Aorta (tissue), 5 donors: ENCODE results near the gene SHANK2. TPM values are rescaled to one million over a fixed set of nuclear protein-coding genes. Genes with fewer than 3 reads are reported as not detected.

Experiments used
- ATAC-seq: fragments of 200-7000 bp; cut with Tn5 transposase; one replicate; pipeline ENCODE4 v1.9.1; 2022; ENCODE audit warnings: moderate library complexity; ENCODE audit not compliant: low FRiP score
- DNase-seq, 2 donors: peaks; one replicate each; pipeline ENCODE4 v3.0.0-alpha.2; 2020
- H3K27ac ChIP-seq, 2 donors: one replicate each; pipeline ENCODE4 v1.5.1; 2013; ENCODE audit warnings: low read length in 2 of 2, mild to moderate bottlenecking in 2 of 2, moderate library complexity in 2 of 2, control low read depth in 1 of 2, inconsistent platforms in 1 of 2, low read depth in 1 of 2
- H3K27me3 ChIP-seq, 2 donors: one replicate each; pipeline ENCODE4 v1.6.1; 2013; ENCODE audit warnings: control low read depth in 1 of 2, low read length in 1 of 2, mild to moderate bottlenecking in 1 of 2, moderate library complexity in 1 of 2; ENCODE audit not compliant: insufficient read depth in 2 of 2, control insufficient read depth in 1 of 2
- H3K36me3 ChIP-seq, 2 donors: one replicate each; pipeline ENCODE4 v1.6.1; 2013; ENCODE audit warnings: control low read depth in 1 of 2, low read length in 1 of 2, mild to moderate bottlenecking in 1 of 2; ENCODE audit not compliant: insufficient read depth in 2 of 2, control insufficient read depth in 1 of 2
- H3K4me1 ChIP-seq, 2 donors: one replicate each; pipeline ENCODE4 v1.6.1; 2013; ENCODE audit warnings: low read length in 2 of 2, control low read depth in 1 of 2, mild to moderate bottlenecking in 1 of 2, moderate library complexity in 1 of 2; ENCODE audit not compliant: insufficient read depth in 2 of 2, control insufficient read depth in 1 of 2
- H3K4me3 ChIP-seq, 2 donors: one replicate each; pipeline ENCODE4 v1.5.1; 2013; ENCODE audit warnings: low read length in 2 of 2, control low read depth in 1 of 2, mild to moderate bottlenecking in 1 of 2
- H3K9me3 ChIP-seq: one replicate; pipeline ENCODE4 v1.6.1; 2013; ENCODE audit warnings: mild to moderate bottlenecking, low read length; ENCODE audit not compliant: control insufficient read depth
- WGBS, 2 donors: extraction: QIAGEN DNeasy Blood & Tissue Kit; methylation state at CpG; one replicate each; pipeline ENCODE4 v1.1.7; 2013; 5-methylcytosine and 5-hydroxymethylcytosine counted together
- intact Hi-C, 2 donors: fragments of 100-400 bp; cut with DNase I; formaldehyde crosslinking; loops; one replicate each; pipeline versions ENCODE4 v1.14.2 to v1.15.0; 2022
- polyA plus RNA-seq, 2 donors: library from polyadenylated mRNA; stranded (reverse); fragments of 200-250 nt; gene quantifications; one replicate each; pipeline ENCODE4 v1.2.3, GENCODE V29; 2013
- total RNA-seq, 2 donors: library from RNA; stranded (reverse); fragmentation: NEBNext Ultra II Directional; extraction: Animal tissue kit (Norgen Biotek cat#: 25700); gene quantifications; one replicate each; pipeline ENCODE4 v1.2.1, GENCODE V29; 2021
- donor health status: healthy with polysubstance abuse.
- donor health status: Bipolar disorder and iron deficiency.
- donor health status: DM: no; HTN: no; CAD: no.
- donor health status: DM: no; HTN: no; CAD: no.
- donor health status: DM: yes; HTN: yes; CAD: no.

The SHANK2 gene
- total and polyA plus RNA-seq, 4 donors = 0.16 to 4.8 (median 0.93) TPM; not detected in 1

DNA sequence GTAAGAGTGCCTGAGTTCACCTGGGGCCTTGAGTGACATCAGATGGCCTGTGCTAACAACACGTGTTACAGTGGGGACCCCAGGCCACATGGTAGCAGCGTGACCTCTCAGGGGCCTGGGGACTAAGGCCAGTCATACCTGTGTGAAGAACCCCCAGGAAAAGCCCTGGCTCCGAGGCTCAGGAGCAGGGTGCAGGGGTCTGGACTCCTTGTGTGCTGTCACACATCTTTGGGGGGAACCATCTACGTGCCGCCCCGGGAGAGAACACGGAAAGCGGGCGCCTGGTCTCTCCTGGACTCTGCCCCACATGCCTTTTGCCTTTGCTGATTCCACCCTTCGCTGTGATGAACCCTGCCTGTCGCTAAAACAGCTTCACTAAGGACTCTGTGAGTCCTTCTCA, 48.7 kb downstream of the SHANK2 start:
- H3K36me3 ChIP-seq = no peaks in the 10 kb centered on the region
- WGBS, 2 donors = 88 to 90% methylated on average over 11 of the region's 11 CpGs
- ATAC-seq (no peak), DNase-seq (peak; percentile 25 to 26)
- no peaks in the 10 kb centered on the region for H3K27me3 ChIP-seq
- H3K4me3 ChIP-seq = no peak overlapping the region
- no peak overlapping the region for H3K27ac ChIP-seq
- intact Hi-C loops = no loop called here
- H3K9me3 ChIP-seq = no peaks in the 10 kb centered on the region
- no peaks in the 10 kb centered on the region for H3K4me1 ChIP-seq

DNA sequence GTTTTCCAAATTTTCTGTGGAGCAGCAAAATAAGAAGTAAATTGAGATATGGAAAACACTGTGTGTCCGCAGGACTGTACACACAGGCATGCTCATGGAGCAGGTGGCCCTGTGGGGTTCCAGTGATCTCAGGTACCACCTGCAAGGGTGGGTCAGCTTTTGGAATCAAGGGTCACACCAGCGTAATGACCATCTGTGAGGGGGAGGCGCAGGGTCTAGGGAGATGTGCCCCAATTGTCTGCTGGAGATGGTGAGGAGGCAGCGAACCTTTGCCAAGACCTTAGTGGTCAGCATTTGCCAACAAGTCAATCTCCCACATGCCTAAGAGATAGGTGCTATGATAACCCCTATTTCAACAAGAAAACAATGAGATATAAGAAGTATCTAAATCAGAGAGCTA, 49.4 kb downstream of the SHANK2 start:
- Histone ChIP-seq H3K27me3 (no peaks in the 10 kb centered on the region), H3K4me1 (no peaks in the 10 kb centered on the region), H3K9me3 (no peaks in the 10 kb centered on the region), H3K27ac (no peak overlapping the region), H3K36me3 (no peaks in the 10 kb centered on the region), H3K4me3 (no peak overlapping the region)
- peak; percentile 3 to 55 for DNase-seq
- intact Hi-C loops = no loop called here
- WGBS, 2 donors = 91 to 94% methylated on average over 4 of the region's 4 CpGs
- ATAC-seq = no peak

DNA sequence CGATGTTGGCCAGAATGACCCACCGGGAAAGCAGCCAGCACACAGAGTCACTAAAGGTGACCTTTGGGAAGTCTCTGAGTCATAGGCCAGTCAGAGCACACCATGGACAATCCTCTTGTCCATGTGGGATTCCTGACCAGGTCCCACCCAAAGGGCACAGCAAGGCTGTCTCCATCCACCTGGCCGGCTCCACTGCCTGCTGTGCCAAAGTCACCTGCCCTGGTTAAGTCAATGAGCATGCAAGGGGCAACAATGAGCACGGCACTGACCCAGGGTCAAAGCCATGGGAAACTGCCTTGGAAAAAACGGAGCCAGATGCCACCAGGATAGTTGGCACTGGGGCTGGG, 49.8 kb downstream of the SHANK2 start:
- Histone ChIP-seq H3K36me3 (no peaks in the 10 kb centered on the region), H3K9me3 (no peaks in the 10 kb centered on the region), H3K4me1 (no peaks in the 10 kb centered on the region), H3K4me3 (no peak overlapping the region), H3K27me3 (no peaks in the 10 kb centered on the region), H3K27ac (no peak overlapping the region)
- intact Hi-C loops = no loop called here
- ATAC-seq (no peak), DNase-seq (peak; percentile 19 to 50)
- WGBS, 2 donors = 88 to 92% methylated on average over 5 of the region's 5 CpGs

Other genes with a start within 250 kb of the SHANK2 start
- 10 to 100 TPM; 22.0 to 27.8 TPM for gene DHCR7, start 195.8 kb upstream of the SHANK2 start, total RNA-seq
- gene DHCR7, start 195.8 kb upstream of the SHANK2 start, polyA plus RNA-seq = 1 to 10 TPM; 4.2 to 4.3 TPM
- gene NADSYN1, start 200.6 kb upstream of the SHANK2 start, total RNA-seq = 10 to 100 TPM; 52.1 to 88.3 TPM
- 100 to 1,000 TPM in 1 of 2 donors, 10 to 100 TPM in 1; 22.7 to 137 TPM for gene NADSYN1, start 200.6 kb upstream of the SHANK2 start, polyA plus RNA-seq